Bronchial epithelial cell (primary cell): ENCODE data around the gene IL17RD. TPM values are rescaled to one million over a fixed set of nuclear protein-coding genes. Genes with fewer than 3 reads are reported as not detected.

Source experiments
- DNase-seq: peaks from one replicate; pipeline ENCODE4 v3.0.0-alpha.2; 2010; ENCODE audit warnings: low read depth
- FAIRE-seq: peaks from 2 replicates; lab custom pipeline; 2011; peaks lifted over from hg19 to GRCh38; lab: Jason Lieb, UNC
- H3K27me3 ChIP-seq: 2 replicates; pipeline ENCODE4 v1.5.1; 2011; ENCODE audit warnings: low read length; ENCODE audit not compliant: control insufficient read depth, insufficient read depth
- H3K36me3 ChIP-seq: 2 replicates; pipeline ENCODE4 v1.5.1; 2011; ENCODE audit warnings: low read length; ENCODE audit not compliant: control insufficient read depth, insufficient read depth
- H3K4me3 ChIP-seq: 2 replicates; pipeline ENCODE4 v1.5.1; 2011; ENCODE audit warnings: mild to moderate bottlenecking, low read depth, low read length, control low read depth
- total RNA-seq: library from RNA; depleted of rRNA; stranded (reverse); fragments of >200 nt; gene quantifications from 2 replicates; pipeline ENCODE4 v1.2.1, GENCODE V29; 2014
- TF ChIP-seq, protein P1 (sequence below): IDR thresholded peaks from 2 replicates; pipeline ENCODE4 v1.5.1; 2011; ENCODE audit warnings: mild to moderate bottlenecking, moderate library complexity, low read length, control low read depth, inconsistent platforms; ENCODE audit not compliant: insufficient read depth, severe bottlenecking

IL17RD gene
- total RNA-seq, 1 donor from 2014 or later: 1.1 TPM

DNA sequence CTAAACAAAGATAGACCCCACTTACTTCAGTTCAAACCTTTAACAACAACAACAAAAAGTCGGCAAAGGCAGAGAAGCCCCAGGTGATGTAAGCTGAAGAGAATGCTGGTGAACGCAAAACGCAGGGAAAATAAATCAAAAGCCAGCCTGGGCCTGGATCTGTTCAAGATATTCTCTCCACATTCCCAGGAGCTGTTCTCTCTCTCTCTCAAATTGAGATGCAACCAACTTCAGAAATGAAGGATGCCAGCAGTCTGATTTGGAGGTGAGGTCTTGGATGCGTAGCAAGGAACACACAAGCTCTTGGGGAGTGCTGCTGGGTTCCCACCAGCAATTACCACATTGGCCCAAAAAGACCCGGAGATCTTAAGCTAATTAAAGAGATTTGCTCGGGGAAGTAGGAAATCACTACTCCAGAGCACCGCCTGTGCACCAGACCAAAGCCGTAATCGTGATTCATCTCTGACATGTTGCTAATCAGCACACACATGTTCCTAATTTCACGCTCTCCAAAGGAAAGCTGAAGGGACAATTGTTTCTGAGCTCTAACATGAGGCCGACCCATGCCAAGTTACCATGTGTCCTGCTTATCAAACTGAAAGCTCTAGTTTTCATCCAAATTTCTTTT lies 37.1 kb downstream of the IL17RD start:
- DNase-seq: no peak
- Histone ChIP-seq H3K27me3 (no peaks in the 10 kb centered on the region), H3K36me3 (no peaks in the 10 kb centered on the region), H3K4me3 (no peak overlapping the region)
- TF ChIP-seq, protein P1, sequence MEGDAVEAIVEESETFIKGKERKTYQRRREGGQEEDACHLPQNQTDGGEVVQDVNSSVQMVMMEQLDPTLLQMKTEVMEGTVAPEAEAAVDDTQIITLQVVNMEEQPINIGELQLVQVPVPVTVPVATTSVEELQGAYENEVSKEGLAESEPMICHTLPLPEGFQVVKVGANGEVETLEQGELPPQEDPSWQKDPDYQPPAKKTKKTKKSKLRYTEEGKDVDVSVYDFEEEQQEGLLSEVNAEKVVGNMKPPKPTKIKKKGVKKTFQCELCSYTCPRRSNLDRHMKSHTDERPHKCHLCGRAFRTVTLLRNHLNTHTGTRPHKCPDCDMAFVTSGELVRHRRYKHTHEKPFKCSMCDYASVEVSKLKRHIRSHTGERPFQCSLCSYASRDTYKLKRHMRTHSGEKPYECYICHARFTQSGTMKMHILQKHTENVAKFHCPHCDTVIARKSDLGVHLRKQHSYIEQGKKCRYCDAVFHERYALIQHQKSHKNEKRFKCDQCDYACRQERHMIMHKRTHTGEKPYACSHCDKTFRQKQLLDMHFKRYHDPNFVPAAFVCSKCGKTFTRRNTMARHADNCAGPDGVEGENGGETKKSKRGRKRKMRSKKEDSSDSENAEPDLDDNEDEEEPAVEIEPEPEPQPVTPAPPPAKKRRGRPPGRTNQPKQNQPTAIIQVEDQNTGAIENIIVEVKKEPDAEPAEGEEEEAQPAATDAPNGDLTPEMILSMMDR: no peak
- no peak for FAIRE-seq

DNA sequence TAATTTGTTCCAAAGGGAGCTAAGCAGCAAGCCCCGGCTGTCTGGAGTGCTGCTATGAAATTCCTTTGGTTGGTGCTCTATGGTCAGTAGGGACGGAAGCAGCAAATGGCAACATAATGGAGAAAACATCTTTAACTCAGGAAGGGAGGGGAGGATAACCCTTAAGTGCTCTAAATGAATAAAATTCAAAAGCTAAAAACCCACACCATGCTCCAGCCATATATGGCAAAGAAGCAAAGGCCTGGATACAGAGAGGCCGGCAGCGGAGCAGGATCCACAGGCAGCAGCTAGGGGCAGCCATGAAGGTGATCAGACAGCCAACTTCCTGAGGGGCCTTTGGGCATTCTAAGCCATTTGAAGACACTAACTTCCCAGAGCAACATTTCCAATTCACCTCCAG lies 38.9 kb downstream of the IL17RD start:
- Histone ChIP-seq H3K4me3 (no peak overlapping the region), H3K36me3 (no peaks in the 10 kb centered on the region), H3K27me3 (peaks cover 2% of the 10 kb centered on the region)
- DNase-seq: no peak
- FAIRE-seq: no peak
- TF ChIP-seq, protein P1: no peak

- DNase-seq: no peak
- Histone ChIP-seq H3K36me3 (no peaks in the 10 kb centered on the region), H3K4me3 (no peak overlapping the region), H3K27me3 (peaks cover 4% of the 10 kb centered on the region)
- FAIRE-seq: no peak
- TF ChIP-seq, protein P1: no peak
Observed at GRCh38 chr3:57120451-57121174, 44.5 kb downstream of the IL17RD start.

DNA sequence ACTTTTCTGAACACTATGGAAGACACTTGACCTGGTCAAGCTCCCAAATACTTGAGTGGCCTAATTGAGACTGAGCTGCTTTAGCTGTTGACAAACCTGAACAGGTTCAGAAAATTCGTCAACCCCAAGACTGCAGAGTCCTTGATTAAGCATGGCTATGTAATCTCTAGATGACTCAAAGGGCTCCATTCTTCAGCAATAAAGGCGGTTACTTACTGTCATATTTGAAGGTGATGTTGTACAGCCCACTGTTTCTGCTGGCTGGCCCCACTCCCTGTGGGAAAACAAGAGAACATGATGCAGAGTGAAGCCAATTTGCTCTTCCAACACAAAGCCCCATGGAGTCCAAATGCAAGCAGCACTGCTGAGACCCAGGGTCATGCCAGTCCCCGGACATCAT lies 45.1 kb downstream of the IL17RD start:
- H3K27me3 ChIP-seq: peaks cover 4% of the 10 kb centered on the region
- H3K36me3 ChIP-seq: no peaks in the 10 kb centered on the region
- H3K4me3 ChIP-seq: no peak overlapping the region
- DNase-seq: no peak
- FAIRE-seq: no peak
- TF ChIP-seq, protein P1: no peak

GRCh38 chr3:57118254-57118653 lies 46.9 kb downstream of the IL17RD start:
- Histone ChIP-seq H3K36me3 (no peaks in the 10 kb centered on the region), H3K4me3 (no peak overlapping the region), H3K27me3 (peaks cover 4% of the 10 kb centered on the region)
- DNase-seq: no peak
- FAIRE-seq: no peak
- TF ChIP-seq, protein P1: no peak
